HepG2 (cell line): Measurements from ENCODE around the gene CLCNKA. TPM values are rescaled to one million over a fixed set of nuclear protein-coding genes. Genes with fewer than 3 reads are reported as not detected.

Experiments used
- ATAC-seq: fragments of 200-7000 bp; cut with Tn5 transposase; 3 replicates; pipeline ENCODE4 v1.9.1; 2020; ENCODE audit warnings: mild to moderate bottlenecking, moderate library complexity
- BruUV-seq: library from RNA; stranded (reverse); fragments of 400-500 nt; replicated peaks from 2 replicates; lab custom pipeline; 2021; lab: Mats Ljungman, UMichigan
- CTCF ChIA-PET: fragments of 300-600 bp; formaldehyde crosslinking; extraction: SDS; loops from one replicate; lab custom pipeline; 2021; ENCODE audit warnings: low total read pairs, inconsistent platforms, low intra/inter-chr PET ratio; lab: Yijun Ruan, JAX
- POLR2A ChIA-PET: fragments of 350-600 bp; sonication (Branson Sonifier 250); formaldehyde crosslinking; loops from one replicate; lab custom pipeline; 2020; ENCODE audit warnings: antibody characterized with exemption, inconsistent platforms; lab: Yijun Ruan, JAX
- DNase-seq: peaks from one replicate; pipeline ENCODE4 v3.0.0-alpha.2; 2015; ENCODE audit warnings: low spot score
- FAIRE-seq: peaks from 3 replicates; lab custom pipeline; 2011; peaks lifted over from hg19 to GRCh38; lab: Jason Lieb, UNC
- H2AFZ ChIP-seq: one replicate; pipeline ENCODE4 v1.6.1; 2011; ENCODE audit warnings: low read length, inconsistent platforms
- H3K27ac ChIP-seq: fragments of 300-600 bp; 3 replicates; pipeline ENCODE4 v1.8.0; 2011; ENCODE audit warnings: mixed run types, mild to moderate bottlenecking, mixed read lengths, low read length, inconsistent platforms; ENCODE audit not compliant: insufficient read depth; ENCODE audit errors: extremely low read length
- H3K27me3 ChIP-seq, 2 experiments: fragments of 200-600 bp in 1 of 2; 2 replicates in 1 of 2; 3 replicates in 1 of 2; pipeline versions ENCODE4 v1.6.0 to v1.8.0; 2011; ENCODE audit warnings: low read length in 2 of 2, mild to moderate bottlenecking in 2 of 2, moderate library complexity in 2 of 2, inconsistent platforms in 1 of 2; ENCODE audit not compliant: insufficient read depth in 2 of 2, control insufficient read depth in 1 of 2
- H3K36me3 ChIP-seq, 2 experiments: fragments of 200-600 bp in 1 of 2; replicated peaks in 1 of 2; 2 replicates in 1 of 2; 3 replicates in 1 of 2; pipeline versions ENCODE4 v1.5.1 to v1.8.0; 2011; ENCODE audit warnings: low read length in 2 of 2, inconsistent platforms in 1 of 2; ENCODE audit not compliant: insufficient read depth in 2 of 2, control insufficient read depth in 1 of 2
- H3K4me1 ChIP-seq: 2 replicates; pipeline ENCODE4 v1.5.1; 2012; ENCODE audit warnings: low read length, inconsistent platforms; ENCODE audit not compliant: insufficient read depth
- H3K4me2 ChIP-seq: 2 replicates; pipeline ENCODE4 v1.6.0; 2011; ENCODE audit warnings: low read depth, low read length, inconsistent platforms
- H3K4me3 ChIP-seq, 3 experiments: fragments of 200-600 bp in 1 of 3; sonication (generic), shearing (Covaris generic) in 1 of 3; replicated peaks in 1 of 3; 2 replicates each; pipeline ENCODE4 v1.5.1; 2011 to 2016; ENCODE audit warnings: low read length in 3 of 3, inconsistent platforms in 2 of 3, low read depth in 2 of 3, mild to moderate bottlenecking in 2 of 3, control low read depth in 1 of 3, mixed read lengths in 1 of 3; ENCODE audit not compliant: insufficient read depth in 1 of 3
- H3K79me2 ChIP-seq: one replicate; pipeline ENCODE4 v1.6.1; 2011; ENCODE audit warnings: low read length, inconsistent platforms; ENCODE audit not compliant: insufficient read depth
- H3K9ac ChIP-seq: 2 replicates; pipeline ENCODE4 v1.6.0; 2011; ENCODE audit warnings: mild to moderate bottlenecking, low read depth, low read length, inconsistent platforms; ENCODE audit not compliant: insufficient read depth
- H3K9me3 ChIP-seq: 2 replicates; pipeline ENCODE4 v1.5.1; 2012; ENCODE audit warnings: mild to moderate bottlenecking, low read length
- H4K20me1 ChIP-seq: 2 replicates; pipeline ENCODE4 v1.6.0; 2011; ENCODE audit warnings: inconsistent platforms, mild to moderate bottlenecking, low read length, moderate library complexity; ENCODE audit not compliant: insufficient read depth
- AKAP8 ChIP-seq: sonication (generic); formaldehyde crosslinking; IDR thresholded peaks from 2 replicates; pipeline ENCODE4 v1.5.1; 2020; ENCODE audit warnings: mild to moderate bottlenecking, missing genetic modification reagents
- DPF2 ChIP-seq: sonication (generic); formaldehyde crosslinking; IDR thresholded peaks from 2 replicates; pipeline ENCODE4 v1.4.0; 2020; ENCODE audit warnings: mild to moderate bottlenecking, low read depth, missing genetic modification reagents, borderline replicate concordance
- FOXO1 ChIP-seq: sonication (generic); formaldehyde crosslinking; IDR thresholded peaks from 2 replicates; pipeline ENCODE4 v1.4.0; 2020; ENCODE audit warnings: missing genetic modification reagents
- HOXA7 ChIP-seq: sonication (generic); formaldehyde crosslinking; IDR thresholded peaks from 2 replicates; pipeline ENCODE4 v1.8.1; 2022; ENCODE audit warnings: mild to moderate bottlenecking, missing genetic modification reagents, moderate library complexity
- KLF13 ChIP-seq: sonication (generic); formaldehyde crosslinking; IDR thresholded peaks from 2 replicates; pipeline ENCODE4 v1.4.0; 2020; ENCODE audit warnings: mild to moderate bottlenecking, missing genetic modification reagents
- KLF6 ChIP-seq: IDR thresholded peaks from 2 replicates; pipeline ENCODE4 v1.8.0; 2016; ENCODE audit warnings: missing biosample characterization, missing genetic modification reagents
- LCORL ChIP-seq, 2 experiments: fragments of 450-650 bp in 1 of 2; sonication (generic) in 1 of 2; formaldehyde crosslinking in 1 of 2; IDR thresholded peaks; 2 replicates each; pipeline versions ENCODE4 v1.5.0 to v1.6.1; 2017 to 2020; ENCODE audit warnings: antibody characterized with exemption in 1 of 2, missing genetic modification reagents in 1 of 2
- MTA1 ChIP-seq: sonication (generic); formaldehyde crosslinking; IDR thresholded peaks from 2 replicates; pipeline ENCODE4 v1.4.0; 2020; ENCODE audit warnings: missing genetic modification reagents, mild to moderate bottlenecking, borderline replicate concordance
- MYNN ChIP-seq: sonication (generic); formaldehyde crosslinking; IDR thresholded peaks from 2 replicates; pipeline ENCODE4 v1.4.0; 2020; ENCODE audit warnings: mild to moderate bottlenecking, low read depth, missing genetic modification reagents
- PHF21A ChIP-seq: sonication (generic); formaldehyde crosslinking; IDR thresholded peaks from 2 replicates; pipeline ENCODE4 v1.5.0; 2020; ENCODE audit warnings: mild to moderate bottlenecking, missing genetic modification reagents
- SIN3A ChIP-seq: IDR thresholded peaks from 2 replicates; pipeline ENCODE4 v1.6.1; 2011; ENCODE audit warnings: low read depth, mild to moderate bottlenecking, control low read depth, low read length, borderline replicate concordance
- UBTF ChIP-seq: sonication (generic); formaldehyde crosslinking; IDR thresholded peaks from 2 replicates; pipeline ENCODE4 v1.4.0; 2020; ENCODE audit warnings: mild to moderate bottlenecking, missing genetic modification reagents
- ZNF430 ChIP-seq: sonication (generic); formaldehyde crosslinking; IDR thresholded peaks from 2 replicates; pipeline ENCODE4 v1.9.0; 2021; ENCODE audit warnings: mild to moderate bottlenecking, missing genetic modification reagents
- ZNF501 ChIP-seq: sonication (generic); formaldehyde crosslinking; IDR thresholded peaks from 2 replicates; pipeline ENCODE4 v1.5.1; 2020; ENCODE audit warnings: mild to moderate bottlenecking, moderate library complexity, missing genetic modification reagents
- ZNF605 ChIP-seq: sonication (generic); formaldehyde crosslinking; IDR thresholded peaks from 2 replicates; pipeline ENCODE4 v1.8.0; 2022; ENCODE audit warnings: mild to moderate bottlenecking, missing genetic modification reagents
- ZNF775 ChIP-seq: sonication (generic); formaldehyde crosslinking; IDR thresholded peaks from 2 replicates; pipeline ENCODE4 v1.4.0; 2020; ENCODE audit warnings: missing genetic modification reagents, mild to moderate bottlenecking, moderate library complexity, borderline replicate concordance
- WGBS: methylation state at CpG from one replicate; pipeline ENCODE4 v1.1.6; 2017; ENCODE audit warnings: low lambda C conversion rate; 5-methylcytosine and 5-hydroxymethylcytosine counted together
- in situ Hi-C: cut with HindIII; loops from 2 replicates; pipeline ENCODE4 v1.10.0; 2017; ENCODE audit warnings: low pct_unique_long_range_greater_than_20kb; ENCODE audit not compliant: extremely low pct_ligation_motif_present
- intact Hi-C: fragments of 100-400 bp; cut with micrococcal nuclease; formaldehyde crosslinking; loops from one replicate; pipeline ENCODE4 v1.10.0; 2022; ENCODE audit not compliant: unreplicated experiment
- polyA plus RNA-seq, 8 experiments: library from polyadenylated mRNA; depleted of rRNA in 3 of 8; stranded (reverse) in 7 of 8; unstranded in 1 of 8; fragments of >200 nt; fragmentation: Illumina TruSeq in 4 of 8; extraction: Trizol in 4 of 8; gene quantifications; 2 replicates each; pipeline versions ENCODE4 v1.2.1 to v1.2.3, GENCODE V29; 2011 to 2016; ENCODE audit warnings: low read depth in 4 of 8, missing spikeins in 1 of 8, mixed read lengths in 1 of 8; ENCODE audit not compliant: insufficient read depth in 1 of 8
- total RNA-seq, 5 experiments: library from RNA; depleted of rRNA; stranded (reverse); fragments of >200 nt; fragmentation: Illumina TruSeq; extraction: Trizol; gene quantifications; 2 replicates each; pipeline ENCODE4 v1.2.3, GENCODE V29; 2016; ENCODE audit warnings: low read depth in 1 of 5

CLCNKA gene
- total and polyA plus RNA-seq, 2 of the 13 experiments (the other 11 are each of a cell fraction or from before 2014, with no cell fraction given) = 0.03 TPM; not detected in 1

DNA sequence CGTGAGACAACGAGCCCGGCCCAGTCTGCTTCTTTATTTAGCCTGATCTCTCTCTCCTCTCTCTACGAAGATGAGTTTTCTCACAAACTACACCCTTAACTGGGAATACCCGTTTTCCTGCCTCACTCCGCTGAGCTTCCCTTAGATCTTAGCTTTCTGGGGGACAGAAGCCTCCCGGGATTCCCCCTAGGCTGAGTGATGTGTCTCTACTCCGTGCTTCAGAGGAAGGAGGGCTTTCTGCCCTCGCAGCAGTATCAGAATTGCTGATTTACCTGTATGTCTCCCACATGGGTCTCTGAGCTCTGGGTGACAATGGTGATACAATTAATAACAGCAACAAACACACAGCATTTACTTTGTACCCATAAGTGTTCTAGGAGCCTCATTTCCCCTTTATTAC lies 47.0 kb upstream of the CLCNKA start:
- ChIA-PET CTCF (no interaction called here), POLR2A (interaction anchor here (2.0 to 2.1 kb wide), 2 partner anchors 30 to 128 kb away, joined by 6 to 10 read pairs; partner anchors contain the start of genes SPEN and SRARP)
- Histone ChIP-seq H3K9ac (peak overlapping the region; percentile 72), H4K20me1 (no peaks in the 10 kb centered on the region), H3K27ac (peak overlapping the region; percentile 46), H3K4me3 (peak overlapping the region; percentile 87 to 97 (median 94)), H3K4me1 (peaks cover 38% of the 10 kb centered on the region), H3K4me2 (peak overlapping the region; percentile 92), H3K9me3 (no peaks in the 10 kb centered on the region), H3K79me2 (peaks cover 16% of the 10 kb centered on the region), H3K36me3 (peaks cover 2 to 12% of the 10 kb centered on the region in 2 experiments; a peak in 4 of 5 replicates), H3K27me3 (no peaks in the 10 kb centered on the region), H2AFZ (no peak overlapping the region)
- DNase-seq (no peak), ATAC-seq (no peak), FAIRE-seq (no peak)
- intact Hi-C loops = no loop called here
- no peak for TF ChIP-seq DPF2
- TF ChIP-seq ZNF605 (CRISPR knock-in tag) = 0 out of 2 replicates have a peak, but pooled peaks have one; percentile 17
- TF ChIP-seq ZNF501 (CRISPR knock-in tag) = 0 out of 2 replicates have a peak, but pooled peaks have one; percentile 4
- 0 out of 2 replicates have a peak, but pooled peaks have one; percentile 30 for TF ChIP-seq ZNF430 (CRISPR knock-in tag)
- 67% methylated on average over 9 of the region's 9 CpGs for WGBS
- in situ Hi-C loops = no loop called here
- TSS peak; percentile 69 for BruUV-seq

- BruUV-seq = no TSS peak
- H2AFZ ChIP-seq = no peak overlapping the region
- 0% methylated on average over 10 of the region's 47 CpGs for WGBS
- intact Hi-C loops (no loop called here), in situ Hi-C loops (no loop called here)
- no peaks in the 10 kb centered on the region for H3K9me3 ChIP-seq
- FAIRE-seq = no peak
- no peaks in the 10 kb centered on the region for H3K27me3 ChIP-seq
- peak overlapping the region; percentile 87 to 97 (median 94) for H3K4me3 ChIP-seq
- ATAC-seq = peak; percentile 96
- ChIA-PET CTCF (no interaction called here), POLR2A (interaction anchor here (1.0 to 2.1 kb wide), 9 partner anchors 9 to 293 kb away, joined by 3 to 10 read pairs (median 3); partner anchors contain the start of genes SPEN and SRARP)
- peak overlapping the region; percentile 72 for H3K9ac ChIP-seq
- peak overlapping the region; percentile 92 for H3K4me2 ChIP-seq
- H3K36me3 ChIP-seq = peaks cover 2 to 12% of the 10 kb centered on the region in 2 experiments; a peak in 4 of 5 replicates
- peak; percentile 53 for DNase-seq
- H3K79me2 ChIP-seq = peaks cover 16% of the 10 kb centered on the region
- H3K27ac ChIP-seq = peak overlapping the region; percentile 71
- peaks cover 38% of the 10 kb centered on the region for H3K4me1 ChIP-seq
- no peaks in the 10 kb centered on the region for H4K20me1 ChIP-seq
- TF ChIP-seq SIN3A (no peak; the same call in 1 of the 2 replicates), FOXO1 (CRISPR knock-in tag) (no peak), MYNN (CRISPR knock-in tag) (no peak), ZNF775 (CRISPR knock-in tag) (no peak), PHF21A (no peak), AKAP8 (CRISPR knock-in tag) (0 out of 2 replicates have a peak, but pooled peaks have one; percentile 42), MTA1 (CRISPR knock-in tag) (0 out of 2 replicates have a peak, but pooled peaks have one; percentile 1), LCORL (IDR thresholded peaks at IDR 0.05) (no peak), LCORL (CRISPR knock-in tag; IDR thresholded peaks at IDR 0.05) (0 out of 2 replicates have a peak, but pooled peaks have one; percentile 6), HOXA7 (no peak), KLF6 (no peak), UBTF (CRISPR knock-in tag) (peak; percentile 70), KLF13 (CRISPR knock-in tag) (no peak)
Measured at GRCh38 chr1:15975358-15975804, 46.5 kb upstream of the CLCNKA start.
